ENCODE results near the gene LGALS9. TPM values are rescaled to one million over a fixed set of nuclear protein-coding genes. Genes with fewer than 3 reads are reported as not detected.

Gene LGALS9
- total RNA-seq, 2 experiments from 2014 or later = 44.3 to 45.4 TPM

DNA sequence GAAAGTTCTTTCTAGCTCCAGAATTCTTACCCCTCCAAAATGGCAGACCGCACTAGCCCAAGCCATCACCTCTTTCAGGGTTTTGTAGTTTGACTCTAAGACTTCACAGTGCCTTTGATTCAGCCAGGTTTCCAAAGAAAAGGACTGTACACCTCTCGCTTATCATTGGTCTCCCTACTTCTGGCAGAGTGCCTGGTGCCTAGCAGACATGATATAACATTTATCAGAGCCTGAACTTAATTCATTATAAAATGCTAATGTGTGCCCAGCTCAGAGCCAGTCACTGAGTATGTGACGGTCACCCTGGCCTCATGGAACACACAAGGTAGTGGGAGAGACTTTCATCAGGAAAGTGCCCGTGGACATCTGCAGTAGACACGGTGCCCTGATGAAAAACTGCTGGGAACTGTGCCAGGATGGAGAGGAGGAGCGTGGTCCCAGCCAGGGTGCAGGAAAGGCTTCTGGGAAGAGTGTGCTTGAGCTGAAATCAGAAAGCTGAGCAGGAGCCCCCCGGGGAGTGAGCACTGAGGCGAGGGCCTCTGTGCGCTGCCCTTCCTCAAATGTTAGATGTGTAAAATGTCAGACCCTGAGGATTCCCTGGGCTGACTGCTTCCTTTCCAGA lies 34.3 kb upstream of the LGALS9 start:
- CTCF ChIA-PET = interaction anchor here (1.6 to 12.4 kb wide), 5 partner anchors 55 to 359 kb away, joined by 5 to 207 read pairs (median 187); no protein-coding TSS in a partner anchor
- DNase-seq = no peak
- Mint-ChIP-seq H3K4me1 (ENCODE audit: low read depth) (peaks cover 7% of the 10 kb centered on the region), H3K27me3 (no peaks in the 10 kb centered on the region), H3K4me3 (no peak overlapping the region), H3K36me3 (peaks cover 22% of the 10 kb centered on the region), H3K27ac (no peak overlapping the region), H3K9me3 (no peaks in the 10 kb centered on the region)
- intact Hi-C loops (cut with micrococcal nuclease) = no loop called here
- POLR2A ChIA-PET = no interaction called here

- ChIA-PET POLR2A (no interaction called here), CTCF (interaction anchor here (0.7 to 12.4 kb wide), 5 partner anchors 55 to 359 kb away, joined by 3 to 207 read pairs (median 187); no protein-coding TSS in a partner anchor)
- peaks cover 7% of the 10 kb centered on the region for H3K4me1 Mint-ChIP-seq (ENCODE audit: low read depth)
- H3K27me3 Mint-ChIP-seq = no peaks in the 10 kb centered on the region
- intact Hi-C loops (cut with micrococcal nuclease) = no loop called here
- peaks cover 22% of the 10 kb centered on the region for H3K36me3 Mint-ChIP-seq
- H3K9me3 Mint-ChIP-seq = no peaks in the 10 kb centered on the region
- peak overlapping the region; percentile 2 for H3K27ac Mint-ChIP-seq
- no peak overlapping the region for H3K4me3 Mint-ChIP-seq
- DNase-seq = no peak
Observed at GRCh38 chr17:27597188-27597580, 33.8 kb upstream of the LGALS9 start.

DNA sequence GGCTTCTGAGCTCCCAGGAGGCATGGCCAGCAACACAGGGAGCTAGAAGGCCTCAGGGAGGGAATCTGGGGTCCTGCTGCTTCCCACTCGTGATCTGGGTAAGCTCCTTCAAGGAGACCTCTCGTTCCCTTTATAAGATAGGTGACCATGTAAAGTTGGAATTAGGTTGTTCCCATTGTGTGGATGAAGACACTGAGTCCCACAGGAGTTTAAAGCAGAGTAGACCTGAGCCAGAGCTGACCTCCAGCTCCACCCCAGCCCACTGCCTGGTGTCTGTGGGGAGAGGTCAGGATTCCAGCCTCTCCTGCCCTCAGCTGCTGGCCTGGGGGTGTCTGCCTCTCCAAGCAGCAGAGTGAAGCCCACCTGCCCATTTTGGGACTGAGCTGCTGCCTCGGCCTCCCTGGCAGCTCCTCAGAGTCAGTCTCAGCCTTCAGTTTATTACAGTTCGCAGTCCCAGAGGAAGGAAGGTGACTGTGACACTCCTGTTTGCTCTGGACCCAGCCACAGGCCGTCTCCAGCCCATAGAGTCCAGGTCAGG lies 33.1 kb upstream of the LGALS9 start:
- Mint-ChIP-seq H3K4me3 (no peak overlapping the region), H3K9me3 (no peaks in the 10 kb centered on the region), H3K27ac (no peak overlapping the region), H3K27me3 (no peaks in the 10 kb centered on the region), H3K4me1 (ENCODE audit: low read depth) (peaks cover 7% of the 10 kb centered on the region), H3K36me3 (peaks cover 22% of the 10 kb centered on the region)
- ChIA-PET CTCF (interaction anchor here (0.7 to 12.4 kb wide), 6 partner anchors 54 to 360 kb away, joined by 3 to 207 read pairs (median 100); no protein-coding TSS in a partner anchor), POLR2A (no interaction called here)
- intact Hi-C loops (cut with micrococcal nuclease) = no loop called here
- DNase-seq = no peak

DNA sequence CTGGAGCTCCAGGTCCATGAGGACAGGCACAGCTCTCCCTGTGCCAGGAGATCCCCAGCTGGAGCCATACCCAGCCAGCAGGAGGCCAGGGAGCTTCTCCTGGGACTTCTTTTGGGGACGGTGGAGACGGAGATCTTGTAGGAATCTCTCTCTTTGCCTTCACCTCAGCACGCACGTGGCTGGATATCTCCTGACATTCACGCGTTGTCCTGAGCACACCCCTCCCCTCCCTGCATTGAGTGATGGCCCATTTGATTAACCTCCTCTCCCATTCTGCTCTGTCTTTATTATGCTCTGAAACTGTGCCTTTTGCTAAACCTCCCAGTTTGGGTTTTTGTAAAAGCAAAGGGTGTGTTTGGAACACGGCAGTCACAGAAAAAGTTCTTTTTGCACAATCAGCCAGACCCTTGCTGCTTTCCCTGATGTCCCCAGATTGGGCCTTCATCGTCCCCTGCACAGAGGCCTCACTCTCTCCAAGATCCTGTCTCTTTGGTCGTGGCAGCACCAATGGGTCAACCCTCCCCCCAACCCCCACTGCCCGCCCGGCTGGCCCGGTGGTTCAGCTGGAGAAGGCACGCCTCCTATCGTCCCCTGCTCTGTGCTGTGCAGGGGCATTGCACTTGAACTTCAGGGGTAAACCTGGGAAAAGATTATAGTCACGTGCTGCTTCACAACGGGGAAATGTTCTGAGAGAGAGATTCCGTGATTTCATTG lies 32.5 kb upstream of the LGALS9 start:
- Mint-ChIP-seq H3K27me3 (no peaks in the 10 kb centered on the region), H3K4me1 (ENCODE audit: low read depth) (peaks cover 9% of the 10 kb centered on the region), H3K4me3 (no peak overlapping the region), H3K36me3 (peaks cover 24% of the 10 kb centered on the region), H3K9me3 (no peaks in the 10 kb centered on the region), H3K27ac (no peak overlapping the region)
- ChIA-PET POLR2A (interaction anchor here (1.8 kb wide), 1 partner anchor 132 kb away, joined by 5 read pairs; no protein-coding TSS in a partner anchor), CTCF (interaction anchor here (1.2 to 12.4 kb wide), 21 partner anchors 10 to 361 kb away, joined by 3 to 207 read pairs (median 14); partner anchors contain the start of gene KSR1)
- intact Hi-C loops (cut with micrococcal nuclease) = no loop called here
- DNase-seq = no peak

GRCh38 chr17:27600471-27600870 lies 30.5 kb upstream of the LGALS9 start:
- H3K27ac Mint-ChIP-seq = peak overlapping the region; percentile 11
- H3K27me3 Mint-ChIP-seq = no peaks in the 10 kb centered on the region
- intact Hi-C loops (cut with micrococcal nuclease) = loop anchor here (1.0 to 2.0 kb wide), 5 partner anchors 31 to 364 kb away; no protein-coding TSS in a partner anchor
- H3K4me1 Mint-ChIP-seq (ENCODE audit: low read depth) = peaks cover 4% of the 10 kb centered on the region
- H3K4me3 Mint-ChIP-seq = no peak overlapping the region
- H3K9me3 Mint-ChIP-seq = no peaks in the 10 kb centered on the region
- peaks cover 33% of the 10 kb centered on the region for H3K36me3 Mint-ChIP-seq
- DNase-seq = no peak
- CTCF ChIA-PET = interaction anchor here (0.7 to 12.4 kb wide), 54 partner anchors 8 to 404 kb away, joined by 3 to 207 read pairs (median 6); partner anchors contain the start of genes KSR1 and LGALS9
- POLR2A ChIA-PET = interaction anchor here (1.8 kb wide), 1 partner anchor 134 kb away, joined by 5 read pairs; no protein-coding TSS in a partner anchor

DNA sequence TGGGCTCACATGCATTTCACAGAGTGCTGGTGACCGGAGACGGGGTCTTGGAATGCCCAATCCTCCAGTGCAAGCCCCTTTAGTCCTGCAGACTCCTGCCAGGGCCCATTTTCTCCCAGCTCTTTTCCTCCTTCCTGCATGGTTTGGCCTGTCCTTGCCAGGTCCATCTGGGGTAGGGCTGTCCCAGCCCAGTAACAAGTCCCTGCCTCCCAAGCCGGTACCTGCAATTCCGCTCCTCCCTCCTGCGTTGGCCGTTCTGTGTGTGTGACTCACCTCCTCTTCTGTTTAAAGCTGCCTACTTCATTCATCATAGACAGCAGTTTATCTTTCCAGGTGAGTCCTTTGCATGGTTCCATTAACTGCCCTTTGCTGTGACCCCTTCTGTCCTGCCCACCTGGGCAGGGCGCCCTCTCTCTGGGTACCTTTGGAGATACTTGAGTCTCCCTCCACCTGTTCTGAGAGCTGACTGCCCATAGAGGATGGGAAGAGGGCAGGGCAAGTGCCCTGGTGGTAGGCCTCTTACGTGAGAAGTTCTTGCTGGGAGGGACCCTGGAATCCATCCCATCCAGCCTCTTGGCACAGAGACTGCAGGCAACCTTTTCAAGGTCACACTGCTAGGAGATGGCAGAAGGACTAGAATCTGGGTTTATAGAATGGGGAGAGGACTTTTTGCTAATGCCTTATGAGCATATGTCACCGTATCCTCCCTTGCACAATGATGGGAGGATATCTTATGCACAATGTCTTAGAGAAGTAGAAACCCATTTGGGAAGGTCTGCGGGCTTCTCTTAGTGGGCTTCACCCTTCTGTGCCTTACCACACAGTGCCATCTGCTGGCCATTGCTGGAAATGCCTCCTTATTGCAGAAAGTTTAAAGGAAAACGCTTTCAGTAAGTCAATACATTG lies 29.7 kb upstream of the LGALS9 start:
- H3K27ac Mint-ChIP-seq = no peak overlapping the region
- peaks cover 36% of the 10 kb centered on the region for H3K36me3 Mint-ChIP-seq
- DNase-seq = peak; percentile 86
- peaks cover 4% of the 10 kb centered on the region for H3K4me1 Mint-ChIP-seq (ENCODE audit: low read depth)
- intact Hi-C loops (cut with micrococcal nuclease) = loop anchor here (1.0 to 2.0 kb wide), 3 partner anchors 57 to 220 kb away; no protein-coding TSS in a partner anchor
- no peak overlapping the region for H3K4me3 Mint-ChIP-seq
- ChIA-PET POLR2A (no interaction called here), CTCF (interaction anchor here (0.6 to 12.4 kb wide), 40 partner anchors 9 to 405 kb away, joined by 3 to 207 read pairs (median 6); partner anchors contain the start of genes KSR1 and LGALS9)
- no peaks in the 10 kb centered on the region for H3K27me3 Mint-ChIP-seq
- no peaks in the 10 kb centered on the region for H3K9me3 Mint-ChIP-seq

GRCh38 chr17:27601975-27602302 lies 29.0 kb upstream of the LGALS9 start:
- intact Hi-C loops (cut with micrococcal nuclease) = loop anchor here (1.0 to 2.0 kb wide), 3 partner anchors 57 to 221 kb away; no protein-coding TSS in a partner anchor
- no peaks in the 10 kb centered on the region for H3K9me3 Mint-ChIP-seq
- DNase-seq = no peak
- H3K27ac Mint-ChIP-seq = no peak overlapping the region
- no peak overlapping the region for H3K4me3 Mint-ChIP-seq
- peaks cover 4% of the 10 kb centered on the region for H3K4me1 Mint-ChIP-seq (ENCODE audit: low read depth)
- H3K27me3 Mint-ChIP-seq = no peaks in the 10 kb centered on the region
- CTCF ChIA-PET = interaction anchor here (0.6 to 12.4 kb wide), 32 partner anchors 8 to 364 kb away, joined by 3 to 207 read pairs (median 4); partner anchors contain the start of genes KSR1 and LGALS9
- H3K36me3 Mint-ChIP-seq = peaks cover 35% of the 10 kb centered on the region
- POLR2A ChIA-PET = no interaction called here

DNA sequence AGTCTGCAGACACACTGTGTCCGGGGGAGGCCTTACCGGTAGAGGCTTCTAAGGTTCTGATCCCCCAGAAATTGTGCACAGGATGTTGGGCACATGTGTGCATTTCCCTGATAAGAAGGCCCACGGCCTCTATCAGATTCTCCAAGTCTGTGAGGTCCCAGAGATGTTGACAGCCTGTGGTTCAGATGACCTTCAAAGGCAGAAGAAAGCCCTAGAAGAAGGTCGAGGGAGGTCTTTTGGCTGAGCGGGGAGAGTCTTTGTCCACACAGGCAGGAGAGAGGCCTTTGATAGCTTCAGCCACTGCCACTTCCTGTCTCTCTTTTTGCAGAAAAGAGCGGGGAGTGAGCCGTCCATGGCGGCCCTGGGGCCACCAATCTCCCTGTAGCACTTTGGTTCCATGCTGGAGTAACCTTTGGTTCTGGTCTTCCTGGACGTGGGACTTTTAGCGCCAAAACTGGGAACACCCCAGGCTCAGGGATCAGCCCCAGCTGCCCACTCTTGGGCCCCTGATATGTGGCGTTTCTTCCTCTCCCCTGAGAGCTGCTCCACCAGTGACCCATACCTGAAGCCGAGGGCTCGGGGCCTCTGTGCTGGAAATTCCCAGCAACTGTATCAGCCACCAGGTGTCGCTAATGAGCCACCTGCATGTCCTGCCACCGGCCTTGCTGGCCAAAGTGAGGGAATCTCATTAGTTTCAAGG lies 28.1 kb upstream of the LGALS9 start:
- no peaks in the 10 kb centered on the region for H3K27me3 Mint-ChIP-seq
- H3K27ac Mint-ChIP-seq = peak overlapping the region; percentile 33
- H3K36me3 Mint-ChIP-seq = peaks cover 42% of the 10 kb centered on the region
- CTCF ChIA-PET = interaction anchor here (0.7 to 12.4 kb wide), 33 partner anchors 8 to 365 kb away, joined by 3 to 207 read pairs (median 4); partner anchors contain the start of gene KSR1
- DNase-seq = peak; percentile 80
- POLR2A ChIA-PET = no interaction called here
- no peak overlapping the region for H3K4me3 Mint-ChIP-seq
- H3K9me3 Mint-ChIP-seq = no peaks in the 10 kb centered on the region
- intact Hi-C loops (cut with micrococcal nuclease) = loop anchor here (1.0 kb wide), 1 partner anchor 48 kb away; no protein-coding TSS in a partner anchor
- peaks cover 4% of the 10 kb centered on the region for H3K4me1 Mint-ChIP-seq (ENCODE audit: low read depth)

- Mint-ChIP-seq H3K4me1 (ENCODE audit: low read depth) (peaks cover 7% of the 10 kb centered on the region), H3K27me3 (no peaks in the 10 kb centered on the region), H3K27ac (no peak overlapping the region), H3K36me3 (peaks cover 43% of the 10 kb centered on the region), H3K4me3 (no peak overlapping the region), H3K9me3 (no peaks in the 10 kb centered on the region)
- intact Hi-C loops (cut with micrococcal nuclease) = loop anchor here (1.0 kb wide), 1 partner anchor 48 kb away; no protein-coding TSS in a partner anchor
- CTCF ChIA-PET = interaction anchor here (0.7 to 12.4 kb wide), 29 partner anchors 8 to 366 kb away, joined by 3 to 207 read pairs (median 4); partner anchors contain the start of gene KSR1
- DNase-seq = no peak
- POLR2A ChIA-PET = no interaction called here
Observed at GRCh38 chr17:27603421-27603770, 27.6 kb upstream of the LGALS9 start.

GRCh38 chr17:27603880-27604794 lies 26.9 kb upstream of the LGALS9 start:
- CTCF ChIA-PET = interaction anchor here (1.0 to 12.4 kb wide), 23 partner anchors 8 to 366 kb away, joined by 3 to 207 read pairs (median 5); partner anchors contain the start of gene KSR1
- H3K9me3 Mint-ChIP-seq = no peaks in the 10 kb centered on the region
- no peak for DNase-seq
- no peak overlapping the region for H3K27ac Mint-ChIP-seq
- POLR2A ChIA-PET = no interaction called here
- H3K4me1 Mint-ChIP-seq (ENCODE audit: low read depth) = peaks cover 7% of the 10 kb centered on the region
- intact Hi-C loops (cut with micrococcal nuclease) = loop anchor here (1.0 kb wide), 1 partner anchor 47 kb away; no protein-coding TSS in a partner anchor
- H3K36me3 Mint-ChIP-seq = peaks cover 43% of the 10 kb centered on the region
- no peak overlapping the region for H3K4me3 Mint-ChIP-seq
- H3K27me3 Mint-ChIP-seq = no peaks in the 10 kb centered on the region

Measured in activated CD4-positive, alpha-beta memory T cell treated with anti-CD3 and anti-CD28 coated beads for 36 hours (primary cell).